Activated gamma-delta T cell treated with Interleukin-2 at 50 U/mL for 16 hours (primary cell): ENCODE results near the gene KRT26.

Experiments
- DNase-seq: peaks from one replicate; pipeline ENCODE4 v3.0.0-alpha.2; 2020

KRT26 gene

GRCh38 chr17:40724656-40725055 is 47.3 kb downstream of the KRT26 start:
- no peak for DNase-seq

- no peak for DNase-seq
Measured at GRCh38 chr17:40722241-40722640, 49.8 kb downstream of the KRT26 start.

GRCh38 chr17:40720899-40721298 is 51.1 kb downstream of the KRT26 start:
- DNase-seq: no peak

- DNase-seq: no peak
Measured at GRCh38 chr17:40718930-40719329, 53.1 kb downstream of the KRT26 start.

- no peak for DNase-seq
Measured at GRCh38 chr17:40717776-40718175, 54.2 kb downstream of the KRT26 start.
